Ovary (tissue), 9 donors: Measurements from ENCODE around the gene TBC1D2. TPM values are rescaled to one million over a fixed set of nuclear protein-coding genes. Genes with fewer than 3 reads are reported as not detected.

Experiments used
- DNase-seq, 5 donors: peaks; one replicate each; pipeline ENCODE4 v3.0.0-alpha.2; 2019 to 2020
- H3K27ac ChIP-seq, 2 donors: fragments of 200-600 bp; one replicate each; pipeline versions ENCODE4 v1.5.1 to v1.8.0; 2019 to 2022
- H3K27me3 ChIP-seq: fragments of 200-600 bp; one replicate; pipeline ENCODE4 v1.8.0; 2022
- H3K36me3 ChIP-seq: fragments of 200-600 bp; sonication (generic); one replicate; pipeline ENCODE4 v1.5.1; 2019
- H3K4me1 ChIP-seq: one replicate; pipeline ENCODE4 v1.8.1; 2013; ENCODE audit warnings: mild to moderate bottlenecking, moderate library complexity; ENCODE audit not compliant: insufficient read depth
- H3K4me3 ChIP-seq: fragments of 200-600 bp; sonication (generic); one replicate; pipeline ENCODE4 v1.5.1; 2017
- H3K9me3 ChIP-seq, 2 donors: fragments of 200-600 bp in 1 of 2; sonication (generic) in 1 of 2; one replicate each; pipeline versions ENCODE4 v1.5.1 to v1.8.1; 2013 to 2019; ENCODE audit warnings: mild to moderate bottlenecking in 1 of 2, moderate library complexity in 1 of 2
- CTCF ChIP-seq, 3 donors: fragments of 450-650 bp in 2 of 3; fragments of 200-600 bp in 1 of 3; IDR thresholded peaks; one replicate each; pipeline versions ENCODE4 v1.5.1 to v1.8.0; 2016 to 2022; ENCODE audit warnings: antibody characterized with exemption in 3 of 3, mild to moderate bottlenecking in 1 of 3
- EP300 ChIP-seq: sonication (generic); formaldehyde crosslinking; IDR thresholded peaks from one replicate; pipeline ENCODE4 v1.6.1; 2017; ENCODE audit warnings: antibody characterized with exemption
- POLR2A ChIP-seq: fragments of 450-650 bp; IDR thresholded peaks from one replicate; pipeline ENCODE4 v1.6.1; 2017; ENCODE audit warnings: antibody characterized with exemption, mild to moderate bottlenecking, moderate library complexity
- WGBS, 3 donors: extraction: QIAGEN DNeasy Blood & Tissue Kit in 1 of 3; methylation state at CpG; one replicate each; pipeline versions ENCODE4 v1.1.5 to v1.1.7; 2013 to 2017; 5-methylcytosine and 5-hydroxymethylcytosine counted together
- intact Hi-C, 4 donors: fragments of 100-400 bp; cut with DNase I; formaldehyde crosslinking; loops; one replicate each; pipeline versions ENCODE4 v1.11.0 to v1.15.1; 2022 to 2023
- polyA plus RNA-seq, 2 donors: library from polyadenylated mRNA; stranded (reverse); fragments of 200-250 nt in 1 of 2; fragments of 350-450 nt in 1 of 2; fragmentation: Illumina TruSeq in 1 of 2; extraction: RNeasy Lipid Tissue Mini Kit (QIAGEN cat#74804) in 1 of 2; gene quantifications; one replicate each; pipeline ENCODE4 v1.2.3, GENCODE V29; 2013 to 2014
- total RNA-seq, 7 donors: library from RNA; depleted of rRNA in 2 of 7; stranded (reverse); fragments of >200 nt in 2 of 7; fragmentation: NEBNext Ultra II Directional in 3 of 7; extraction: Animal tissue kit (Norgen Biotek cat#: 25700) in 3 of 7; gene quantifications; one replicate each; pipeline versions ENCODE4 v1.1.0 to v1.2.4, GENCODE V29; 2016 to 2023
- donor health status: DM: no; HTN: no; CAD: no; lungs with moderate emphysema.
- donor health status: DM: no; HTN: no; CAD: no.
- donor health status: Bipolar disorder and iron deficiency.
- donor health status: DM: yes; HTN: yes; CAD: no.
- donor health status: DM: no; HTN: no; CAD: no.
- donor health status: DM: yes; HTN: yes; CAD: no.

Gene TBC1D2
- total and polyA plus RNA-seq, 9 donors: 1.7 to 11.3 (median 4.4) TPM

GRCh38 chr9:98219364-98219716 lies 36.1 kb downstream of the TBC1D2 start:
- no peaks in the 10 kb centered on the region for H3K4me1 ChIP-seq
- TF ChIP-seq CTCF (IDR thresholded peaks at IDR 0.05) (no peak), POLR2A (no peak), EP300 (no peak)
- WGBS, 3 donors: 81 to 85% (median 82%) methylated on average over 7 of the region's 7 CpGs
- H3K9me3 ChIP-seq: no peaks in the 10 kb centered on the region
- no peaks in the 10 kb centered on the region for H3K27me3 ChIP-seq
- no peaks in the 10 kb centered on the region for H3K36me3 ChIP-seq
- no peak overlapping the region for H3K27ac ChIP-seq
- no peak for DNase-seq
- H3K4me3 ChIP-seq: no peak overlapping the region
- intact Hi-C loops: no loop called here

- TF ChIP-seq CTCF (IDR thresholded peaks at IDR 0.05) (no peak), POLR2A (no peak), EP300 (no peak)
- Histone ChIP-seq H3K27me3 (no peaks in the 10 kb centered on the region), H3K9me3 (no peaks in the 10 kb centered on the region), H3K4me3 (no peak overlapping the region), H3K27ac (no peak overlapping the region), H3K36me3 (no peaks in the 10 kb centered on the region), H3K4me1 (no peaks in the 10 kb centered on the region)
- intact Hi-C loops: no loop called here
- 76 to 79% (median 77%) methylated on average over 11 of the region's 11 CpGs for WGBS, 3 donors
- no peak for DNase-seq
Measured at GRCh38 chr9:98218562-98219363, 36.7 kb downstream of the TBC1D2 start.

GRCh38 chr9:98217255-98217654 lies 38.2 kb downstream of the TBC1D2 start:
- no peak for DNase-seq
- Histone ChIP-seq H3K4me3 (no peak overlapping the region), H3K36me3 (no peaks in the 10 kb centered on the region), H3K27me3 (no peaks in the 10 kb centered on the region), H3K9me3 (no peaks in the 10 kb centered on the region), H3K27ac (no peak overlapping the region), H3K4me1 (no peaks in the 10 kb centered on the region)
- 92 to 100% (median 97%) methylated on average over 2 of the region's 2 CpGs for WGBS, 3 donors
- intact Hi-C loops: no loop called here
- TF ChIP-seq POLR2A: no peak
- no peak for TF ChIP-seq EP300
- no peak for TF ChIP-seq CTCF (IDR thresholded peaks at IDR 0.05)

- TF ChIP-seq POLR2A (no peak), CTCF (IDR thresholded peaks at IDR 0.05) (no peak), EP300 (no peak)
- no peaks in the 10 kb centered on the region for H3K9me3 ChIP-seq
- no peaks in the 10 kb centered on the region for H3K36me3 ChIP-seq
- H3K27ac ChIP-seq: no peak overlapping the region
- intact Hi-C loops: no loop called here
- no peaks in the 10 kb centered on the region for H3K27me3 ChIP-seq
- no peak overlapping the region for H3K4me3 ChIP-seq
- 93 to 99% (median 93%) methylated on average over 3 of the region's 3 CpGs for WGBS, 3 donors
- H3K4me1 ChIP-seq: no peaks in the 10 kb centered on the region
- DNase-seq: no peak
Measured at GRCh38 chr9:98216391-98216790, 39.1 kb downstream of the TBC1D2 start.
